ENCODE data around the gene C19orf12. TPM values are rescaled to one million over a fixed set of nuclear protein-coding genes. Genes with fewer than 3 reads are reported as not detected.

C19orf12 gene
- total and polyA plus RNA-seq, 2 of the 4 experiments (the other 2 are of a cell fraction), result 16.3 to 24.0 TPM

GRCh38 chr19:29685326-29685725, 29.7 kb downstream of the C19orf12 start:
- H3K27ac ChIP-seq (ENCODE audit: insufficient read depth, low read length), result no peak overlapping the region
- H2BK5ac ChIP-seq (ENCODE audit: low read depth, low read length, poor library complexity, severe bottlenecking), result no peak overlapping the region
- no peak for DNase-seq
- 0 out of 2 replicates have a peak overlapping the region, but pooled peaks have one; percentile 1 for H3K14ac ChIP-seq (replicated peaks; ENCODE audit: low read depth, low read length)
- dilution Hi-C loops (cut with HindIII; ENCODE audit: low sequenced_read_pairs, unreplicated experiment) (no loop called here), in situ Hi-C loops (cut with MboI; ENCODE audit: low sequenced_read_pairs) (no loop called here), intact Hi-C loops (cut with micrococcal nuclease) (no loop called here)
- H3K23ac ChIP-seq (ENCODE audit: low read depth, low read length), result no peak overlapping the region
- no peak overlapping the region for H4K91ac ChIP-seq (ENCODE audit: insufficient read depth, low read depth, low read length)
- H3K9me3 ChIP-seq (ENCODE audit: control insufficient read depth, insufficient read depth, low read length), result no peaks in the 10 kb centered on the region
- H3K18ac ChIP-seq (ENCODE audit: low read depth, low read length), result no peak overlapping the region
- 73% methylated on average over 4 of the region's 7 CpGs; no CpG with 5 or more reads in 1 of the 2 experiments for WGBS, 2 experiments (ENCODE audit: extremely low coverage in 2 of 2, insufficient read length in 1 of 2)
- H3K4me1 ChIP-seq (ENCODE audit: control insufficient read depth, insufficient read depth, low read length), result peaks cover 7% of the 10 kb centered on the region
- peaks cover 3% of the 10 kb centered on the region; the same call in 1 of the 2 replicates for H3K9me1 ChIP-seq (ENCODE audit: insufficient read depth, low read length)
- H2BK20ac ChIP-seq (ENCODE audit: low read depth, low read length), result peak overlapping the region; percentile 62
- no peak overlapping the region for H2BK15ac ChIP-seq (ENCODE audit: low read depth, low read length)
- no peak overlapping the region for H3K4me2 ChIP-seq (ENCODE audit: low read depth, low read length)
- H3K4me3 ChIP-seq (ENCODE audit: insufficient read depth, low read depth, low read length), result no peak overlapping the region
- TF ChIP-seq CTCF (conservative IDR thresholded peaks at IDR 0.05; ENCODE audit: low read depth, low read length), result no peak
- no peak for TF ChIP-seq USF2 (IDR thresholded peaks at IDR 0.05; ENCODE audit: low read depth, low read length)
- TF ChIP-seq BHLHE40 (IDR thresholded peaks at IDR 0.05; ENCODE audit: low read depth, low read length), result no peak
- no peak for TF ChIP-seq RCOR1 (IDR thresholded peaks at IDR 0.05; ENCODE audit: insufficient replicate concordance, low read length)
- no peak for TF ChIP-seq NFE2L2 (IDR thresholded peaks at IDR 0.05; ENCODE audit: low read depth, low read length)
- no peak for TF ChIP-seq MAZ (IDR thresholded peaks at IDR 0.05; ENCODE audit: borderline replicate concordance, low read depth, low read length)
- no peaks in the 10 kb centered on the region for H3K79me1 ChIP-seq (ENCODE audit: low read depth in 1 of 2, low read length in 2 of 2)
- H4K20me1 ChIP-seq (ENCODE audit: insufficient read depth, low read length), result no peaks in the 10 kb centered on the region
- no peaks in the 10 kb centered on the region for H3K36me3 ChIP-seq (ENCODE audit: control insufficient read depth, insufficient read depth, low read length)
- H3K56ac ChIP-seq (ENCODE audit: extremely low read depth, insufficient read depth, low read length), result no peak overlapping the region
- no peaks in the 10 kb centered on the region for H3K27me3 ChIP-seq (ENCODE audit: control insufficient read depth, insufficient read depth, low read length)
- no peak for ATAC-seq (ENCODE audit: low read depth)
- H4K5ac ChIP-seq (ENCODE audit: low read depth, low read length), result no peak overlapping the region
- POLR2A ChIA-PET (ENCODE audit: unreplicated experiment), result no interaction called here
- H2BK120ac ChIP-seq (ENCODE audit: low read depth, low read length), result no peak overlapping the region
- H3K9ac ChIP-seq (ENCODE audit: low read depth, low read length), result no peak overlapping the region
- CTCF ChIA-PET, result interaction anchor here (0.7 kb wide), 1 partner anchor 284 kb away, joined by 3 read pairs; no protein-coding TSS in a partner anchor
- peak overlapping the region; percentile 52; the same call in 1 of the 2 replicates for H2AK5ac ChIP-seq (ENCODE audit: low read depth, low read length)
- 0 out of 2 replicates have a peak overlapping the region, but pooled peaks have one; percentile 53 for H3K4ac ChIP-seq (ENCODE audit: low read depth, low read length)
- BruUV-seq (replicated peaks), result no TSS peak
- peak overlapping the region in 1 of 2 experiments; percentile 30; a peak in 1 of 4 replicates for H4K8ac ChIP-seq (ENCODE audit: low read depth in 2 of 2, low read length in 2 of 2)
- H2AK9ac ChIP-seq (replicated peaks; ENCODE audit: low read depth, low read length, poor library complexity), result peak overlapping the region; percentile 66
- peak overlapping the region; percentile 74 for H2AFZ ChIP-seq (replicated peaks; ENCODE audit: low read length, poor library complexity)
